H9 (cell line): ENCODE data around the gene NTRK2. TPM values are rescaled to one million over a fixed set of nuclear protein-coding genes. Genes with fewer than 3 reads are reported as not detected.

Experiments used
- DNase-seq: peaks from one replicate; pipeline ENCODE4 v3.0.0-alpha.2; 2017
- H2AFZ ChIP-seq: one replicate; pipeline ENCODE4 v1.6.1; 2013; ENCODE audit warnings: mild to moderate bottlenecking, low read length, control low read depth, moderate library complexity
- H2AK5ac ChIP-seq: 2 replicates; pipeline ENCODE4 v1.6.1; 2013; ENCODE audit warnings: low read length, control low read depth, mixed read lengths; ENCODE audit not compliant: insufficient read length
- H2BK120ac ChIP-seq: one replicate; pipeline ENCODE4 v1.6.1; 2013; ENCODE audit warnings: low read depth, mild to moderate bottlenecking, low read length, control low read depth, inconsistent platforms; ENCODE audit not compliant: poor library complexity, severe bottlenecking
- H2BK12ac ChIP-seq: 2 replicates; pipeline ENCODE4 v1.6.1; 2013; ENCODE audit warnings: low read length, control low read depth, mixed read lengths, low read depth; ENCODE audit not compliant: insufficient read length
- H2BK15ac ChIP-seq: 2 replicates; pipeline ENCODE4 v1.6.1; 2013; ENCODE audit warnings: low read depth, low read length, control low read depth
- H2BK20ac ChIP-seq: one replicate; pipeline ENCODE4 v1.6.1; 2013; ENCODE audit warnings: low read depth, mild to moderate bottlenecking, low read length, control low read depth, inconsistent platforms; ENCODE audit not compliant: poor library complexity, severe bottlenecking
- H2BK5ac ChIP-seq: 2 replicates; pipeline ENCODE4 v1.6.1; 2013; ENCODE audit warnings: low read length, control low read depth, mixed read lengths; ENCODE audit not compliant: insufficient read length
- H3K14ac ChIP-seq: 2 replicates; pipeline ENCODE4 v1.6.1; 2013; ENCODE audit warnings: low read length, control low read depth; ENCODE audit not compliant: insufficient read depth
- H3K18ac ChIP-seq: 2 replicates; pipeline ENCODE4 v1.6.1; 2013; ENCODE audit warnings: low read depth, mild to moderate bottlenecking, mixed read lengths, low read length, control low read depth; ENCODE audit not compliant: insufficient read length
- H3K23ac ChIP-seq: 2 replicates; pipeline ENCODE4 v1.6.1; 2013; ENCODE audit warnings: low read length, control low read depth, mixed read lengths, low read depth; ENCODE audit not compliant: insufficient read length
- H3K23me2 ChIP-seq: 2 replicates; pipeline ENCODE4 v1.6.1; 2013; ENCODE audit warnings: low read depth, mild to moderate bottlenecking, mixed read lengths, low read length, control low read depth; ENCODE audit not compliant: insufficient read length, poor library complexity, severe bottlenecking
- H3K27ac ChIP-seq: 2 replicates; pipeline ENCODE4 v1.5.1; 2013; ENCODE audit warnings: low read length, control low read depth, mixed read lengths, low read depth; ENCODE audit not compliant: insufficient read length
- H3K27me3 ChIP-seq: 2 replicates; pipeline ENCODE4 v1.6.1; 2013; ENCODE audit warnings: low read length, control low read depth, inconsistent platforms; ENCODE audit not compliant: insufficient read depth
- H3K4ac ChIP-seq: 2 replicates; pipeline ENCODE4 v1.6.1; 2013; ENCODE audit warnings: low read depth, mild to moderate bottlenecking, control low read depth, inconsistent platforms, low read length, moderate library complexity
- H3K4me1 ChIP-seq: 2 replicates; pipeline ENCODE4 v1.6.1; 2013; ENCODE audit warnings: low read length, control low read depth, inconsistent platforms; ENCODE audit not compliant: insufficient read depth
- H3K4me2 ChIP-seq: 2 replicates; pipeline ENCODE4 v1.6.1; 2013; ENCODE audit warnings: low read length, control low read depth, mixed read lengths; ENCODE audit not compliant: insufficient read length, insufficient read depth
- H3K56ac ChIP-seq: 2 replicates; pipeline ENCODE4 v1.6.1; 2013; ENCODE audit warnings: low read depth, mild to moderate bottlenecking, mixed read lengths, low read length, control low read depth; ENCODE audit not compliant: insufficient read length
- H3K79me1 ChIP-seq: 2 replicates; pipeline ENCODE4 v1.6.1; 2013; ENCODE audit warnings: low read depth, mild to moderate bottlenecking, moderate library complexity, low read length, control low read depth, inconsistent platforms; ENCODE audit not compliant: insufficient read depth, poor library complexity, severe bottlenecking
- H3K79me2 ChIP-seq: 2 replicates; pipeline ENCODE4 v1.6.1; 2013; ENCODE audit warnings: low read length, control low read depth, inconsistent platforms; ENCODE audit not compliant: insufficient read depth
- H3K9ac ChIP-seq: 2 replicates; pipeline ENCODE4 v1.6.1; 2013; ENCODE audit warnings: low read length, control low read depth, mixed read lengths; ENCODE audit not compliant: insufficient read length; ENCODE audit errors: extremely low read depth
- H3K9me3 ChIP-seq: one replicate; pipeline ENCODE4 v1.6.1; 2013; ENCODE audit warnings: low read depth, low read length, inconsistent platforms; ENCODE audit not compliant: control insufficient read depth
- H3T11ph ChIP-seq: one replicate; pipeline ENCODE4 v1.6.1; 2013; ENCODE audit warnings: mild to moderate bottlenecking, low read length, control low read depth, inconsistent platforms
- H4K20me1 ChIP-seq: one replicate; pipeline ENCODE4 v1.6.1; 2013; ENCODE audit not compliant: control insufficient read depth, insufficient read length, insufficient read depth
- H4K5ac ChIP-seq: 2 replicates; pipeline ENCODE4 v1.6.1; 2013; ENCODE audit warnings: low read depth, mild to moderate bottlenecking, mixed read lengths, low read length, control low read depth; ENCODE audit not compliant: insufficient read length
- H4K8ac ChIP-seq: replicated peaks from 2 replicates; pipeline ENCODE4 v1.6.1; 2013; ENCODE audit warnings: low read length, control low read depth, mixed read lengths, low read depth; ENCODE audit not compliant: insufficient read length
- H4K91ac ChIP-seq: 2 replicates; pipeline ENCODE4 v1.6.1; 2013; ENCODE audit warnings: low read depth, mild to moderate bottlenecking, moderate library complexity, mixed read lengths, low read length, control low read depth; ENCODE audit not compliant: insufficient read length
- H3K27ac Mint-ChIP-seq, 3 experiments: 2 replicates in 2 of 3; 3 replicates in 1 of 3; pipeline ENCODE4 v1.8.0; 2020 to 2021; ENCODE audit warnings: mixed read lengths in 3 of 3, mild to moderate bottlenecking in 1 of 3, moderate library complexity in 1 of 3
- H3K27me3 Mint-ChIP-seq: 2 replicates; pipeline ENCODE4 v1.8.0; 2021; ENCODE audit warnings: low read depth, mild to moderate bottlenecking, moderate library complexity, mixed read lengths
- H3K36me3 Mint-ChIP-seq, 3 experiments: 2 replicates in 2 of 3; 3 replicates in 1 of 3; pipeline ENCODE4 v1.8.0; 2020 to 2021; ENCODE audit warnings: low read depth in 3 of 3, mixed read lengths in 3 of 3; ENCODE audit not compliant: insufficient read depth in 1 of 3
- H3K4me1 Mint-ChIP-seq, 2 experiments: 2 replicates each; pipeline ENCODE4 v1.8.0; 2020; ENCODE audit warnings: mixed read lengths in 2 of 2
- H3K4me3 Mint-ChIP-seq, 2 experiments: 2 replicates in 1 of 2; 3 replicates in 1 of 2; pipeline ENCODE4 v1.8.0; 2020 to 2021; ENCODE audit warnings: mild to moderate bottlenecking in 2 of 2, mixed read lengths in 2 of 2, moderate library complexity in 1 of 2
- H3K9me3 Mint-ChIP-seq, 2 experiments: 2 replicates in 1 of 2; 3 replicates in 1 of 2; pipeline ENCODE4 v1.8.0; 2020; ENCODE audit warnings: mild to moderate bottlenecking in 2 of 2, mixed read lengths in 2 of 2, moderate library complexity in 1 of 2
- CTCF ChIP-seq: fragments of 200-600 bp; sonication (generic); conservative IDR thresholded peaks from 3 replicates; pipeline ENCODE4 v1.8.0; 2021; ENCODE audit warnings: antibody characterized with exemption, mild to moderate bottlenecking
- WGBS: extraction: QIAGEN DNeasy Blood & Tissue Kit; methylation state at CpG from one replicate; pipeline ENCODE4 v1.1.7; 2013; ENCODE audit warnings: missing lambda C conversion rate, low lambda C conversion rate, mixed read lengths; ENCODE audit not compliant: insufficient read length; ENCODE audit errors: extremely low coverage; 5-methylcytosine and 5-hydroxymethylcytosine counted together
- total RNA-seq: library from RNA; stranded (reverse); gene quantifications from 2 replicates; pipeline ENCODE4 v1.2.1, GENCODE V29; 2021

The NTRK2 gene
- total RNA-seq, 1 experiment from 2014 or later, result 0.02 TPM

- TF ChIP-seq CTCF, result no peak
- Histone ChIP-seq H4K5ac (no peak overlapping the region), H3K27ac (no peak overlapping the region), H4K20me1 (no peaks in the 10 kb centered on the region), H4K91ac (no peak overlapping the region), H2BK5ac (no peak overlapping the region), H3K9me3 (no peaks in the 10 kb centered on the region), H3K79me2 (no peaks in the 10 kb centered on the region), H3K23me2 (no peaks in the 10 kb centered on the region), H2BK15ac (no peak overlapping the region), H2BK120ac (no peak overlapping the region), H3K56ac (no peak overlapping the region), H3K14ac (no peak overlapping the region), H2AK5ac (no peak overlapping the region), H3K27me3 (no peaks in the 10 kb centered on the region), H2BK12ac (no peak overlapping the region), H3K4me2 (no peak overlapping the region), H3K18ac (no peak overlapping the region), H3K4ac (no peak overlapping the region), H3K9ac (no peak overlapping the region), H3K4me1 (no peaks in the 10 kb centered on the region; the same call in 1 of the 2 replicates), H4K8ac (no peak overlapping the region), H3K79me1 (no peaks in the 10 kb centered on the region), H2BK20ac (no peak overlapping the region), H2AFZ (no peak overlapping the region), H3K23ac (no peak overlapping the region), H3T11ph (no peak overlapping the region)
- Mint-ChIP-seq H3K27ac (no peak overlapping the region), H3K4me3 (no peak overlapping the region), H3K9me3 (no peaks in the 10 kb centered on the region), H3K4me1 (peaks cover 32 to 45% of the 10 kb centered on the region in 2 experiments), H3K36me3 (no peaks in the 10 kb centered on the region), H3K27me3 (no peaks in the 10 kb centered on the region)
- no CpG with 5 or more reads among the region's 1 CpG for WGBS
- DNase-seq, result no peak
Observed at GRCh38 chr9:84815554-84815953, 146.0 kb downstream of the NTRK2 start.
